Uterus (tissue), 4 donors: ENCODE measurements around the gene TBC1D10A. TPM values are rescaled to one million over a fixed set of nuclear protein-coding genes. Genes with fewer than 3 reads are reported as not detected.
A peak's percentile ranks its signal among the peaks of the same experiment; 100 is the strongest.

ENCODE experiments used
- DNase-seq, 2 donors: peaks; one replicate each; pipeline ENCODE4 v3.0.0-alpha.2; 2019 to 2020
- H3K27ac ChIP-seq, 2 donors: fragments of 200-600 bp; sonication (generic); 1 replicate in 1 of 2; 2 replicates in 1 of 2; pipeline ENCODE4 v1.5.1; 2016 to 2018
- H3K27me3 ChIP-seq, 2 donors: fragments of 200-600 bp; sonication (generic); one replicate each; pipeline ENCODE4 v1.5.1; 2018 to 2019; ENCODE audit warnings: control low read depth in 1 of 2
- H3K36me3 ChIP-seq, 2 donors: fragments of 200-600 bp; sonication (generic); one replicate each; pipeline ENCODE4 v1.5.1; 2019; ENCODE audit warnings: control low read depth in 1 of 2
- H3K4me1 ChIP-seq, 2 donors: fragments of 200-600 bp; sonication (generic); one replicate each; pipeline ENCODE4 v1.5.1; 2018 to 2019; ENCODE audit warnings: control low read depth in 1 of 2
- H3K4me3 ChIP-seq, 2 donors: fragments of 200-600 bp; sonication (generic); 1 replicate in 1 of 2; 2 replicates in 1 of 2; pipeline ENCODE4 v1.5.1; 2018 to 2019; ENCODE audit warnings: mild to moderate bottlenecking in 1 of 2
- H3K9me3 ChIP-seq, 2 donors: fragments of 200-600 bp; sonication (generic); one replicate each; pipeline ENCODE4 v1.5.1; 2019; ENCODE audit warnings: control low read depth in 1 of 2
- POLR2A ChIP-seq, 2 donors: fragments of 450-650 bp; IDR thresholded peaks; one replicate each; pipeline ENCODE4 v1.6.1; 2016; ENCODE audit warnings: antibody characterized with exemption in 2 of 2, mild to moderate bottlenecking in 1 of 2, moderate library complexity in 1 of 2
- intact Hi-C: fragments of 100-400 bp; cut with DNase I; formaldehyde crosslinking; loops from one replicate; pipeline ENCODE4 v1.15.1; 2023; ENCODE audit warnings: low total_unique reads
- total RNA-seq, 4 donors: library from RNA; depleted of rRNA in 3 of 4; stranded (reverse); fragments of >200 nt in 3 of 4; gene quantifications; one replicate each; pipeline versions ENCODE4 v1.1.0 to v1.2.4, GENCODE V29; 2014 to 2023
- TF ChIP-seq, protein P1 (sequence below), 4 experiments: fragments of 200-600 bp in 2 of 4; fragments of 450-650 bp in 2 of 4; sonication (generic) in 2 of 4; IDR thresholded peaks; one replicate each; pipeline ENCODE4 v1.5.1; 2016 to 2019; ENCODE audit warnings: antibody characterized with exemption in 4 of 4, mild to moderate bottlenecking in 2 of 4, moderate library complexity in 1 of 4
- donor health status: DM: yes; HTN: yes; CAD: no.

Gene TBC1D10A
- total RNA-seq, 4 donors from 2014 or later, result 2.8 to 33.6 (median 10.0) TPM

DNA sequence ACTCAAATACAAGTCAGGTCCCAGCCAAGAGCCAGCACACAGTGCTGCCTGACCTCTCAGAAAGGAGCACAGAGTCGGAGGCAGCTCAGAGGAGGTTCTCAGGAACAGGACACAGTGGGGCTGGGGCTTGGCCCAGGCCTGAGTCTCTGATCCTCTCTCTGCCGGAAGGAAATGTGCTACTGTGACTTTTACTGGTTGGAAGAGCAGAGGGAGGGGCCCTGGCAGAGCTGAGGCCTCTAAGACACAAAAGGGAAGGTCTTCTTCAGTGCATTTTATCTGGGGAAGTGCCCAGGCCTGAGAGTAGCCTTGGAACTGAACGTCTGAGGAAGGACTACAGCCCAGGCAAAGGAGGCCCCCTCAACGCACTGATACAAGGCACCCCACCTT lies 21.2 kb downstream of the TBC1D10A start:
- Histone ChIP-seq H3K36me3 (no peaks in the 10 kb centered on the region), H3K4me1 (peaks cover 4 to 26% of the 10 kb centered on the region in 2 donors), H3K27me3 (no peaks in the 10 kb centered on the region), H3K9me3 (no peaks in the 10 kb centered on the region), H3K27ac (peak overlapping the region; percentile 73 to 76), H3K4me3 (no peak overlapping the region)
- intact Hi-C loops, result no loop called here
- TF ChIP-seq, protein P1, sequence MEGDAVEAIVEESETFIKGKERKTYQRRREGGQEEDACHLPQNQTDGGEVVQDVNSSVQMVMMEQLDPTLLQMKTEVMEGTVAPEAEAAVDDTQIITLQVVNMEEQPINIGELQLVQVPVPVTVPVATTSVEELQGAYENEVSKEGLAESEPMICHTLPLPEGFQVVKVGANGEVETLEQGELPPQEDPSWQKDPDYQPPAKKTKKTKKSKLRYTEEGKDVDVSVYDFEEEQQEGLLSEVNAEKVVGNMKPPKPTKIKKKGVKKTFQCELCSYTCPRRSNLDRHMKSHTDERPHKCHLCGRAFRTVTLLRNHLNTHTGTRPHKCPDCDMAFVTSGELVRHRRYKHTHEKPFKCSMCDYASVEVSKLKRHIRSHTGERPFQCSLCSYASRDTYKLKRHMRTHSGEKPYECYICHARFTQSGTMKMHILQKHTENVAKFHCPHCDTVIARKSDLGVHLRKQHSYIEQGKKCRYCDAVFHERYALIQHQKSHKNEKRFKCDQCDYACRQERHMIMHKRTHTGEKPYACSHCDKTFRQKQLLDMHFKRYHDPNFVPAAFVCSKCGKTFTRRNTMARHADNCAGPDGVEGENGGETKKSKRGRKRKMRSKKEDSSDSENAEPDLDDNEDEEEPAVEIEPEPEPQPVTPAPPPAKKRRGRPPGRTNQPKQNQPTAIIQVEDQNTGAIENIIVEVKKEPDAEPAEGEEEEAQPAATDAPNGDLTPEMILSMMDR (IDR thresholded peaks at IDR 0.05), result no peak
- peak in 1 of 2 donors; percentile 58 for TF ChIP-seq POLR2A (IDR thresholded peaks at IDR 0.05)
- peak; percentile 71 to 73 for DNase-seq

DNA sequence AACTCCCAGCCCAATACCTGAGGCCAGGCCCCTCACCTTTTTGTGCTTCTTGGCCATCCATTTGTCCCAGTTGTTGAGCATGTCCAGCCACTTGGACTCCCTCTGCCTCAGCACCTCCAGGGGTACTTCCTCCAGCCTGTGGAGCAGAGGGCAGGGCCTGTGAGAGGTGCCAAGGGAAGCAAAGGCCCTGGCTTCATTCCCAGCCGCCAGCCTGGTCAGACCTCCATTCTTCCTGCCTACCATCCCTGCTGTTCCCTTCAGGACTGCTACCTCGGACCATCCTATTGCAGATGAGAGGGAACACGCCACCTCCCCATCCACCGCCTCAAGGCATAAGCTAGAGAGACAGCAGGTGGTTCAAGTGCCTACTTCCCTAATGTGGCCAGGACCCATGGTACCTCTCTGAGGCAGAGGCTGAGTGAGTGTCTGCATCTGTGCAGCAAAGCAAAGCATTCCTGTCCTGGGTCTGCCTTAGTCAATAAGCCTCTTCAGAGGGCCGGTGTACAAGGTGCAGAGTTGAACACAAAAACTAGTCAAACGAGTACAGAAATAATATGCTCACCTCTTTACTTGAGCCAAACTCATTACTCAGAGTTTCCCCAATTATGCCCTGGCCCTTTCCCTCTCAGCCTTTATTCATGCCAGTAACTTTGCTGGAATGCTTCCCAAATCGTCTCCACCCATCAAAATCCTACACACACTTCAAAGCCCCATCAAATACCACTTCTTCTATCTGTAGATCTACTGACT lies 22.1 kb downstream of the TBC1D10A start:
- intact Hi-C loops, result no loop called here
- Histone ChIP-seq H3K27me3 (no peaks in the 10 kb centered on the region), H3K4me1 (peaks cover 4 to 18% of the 10 kb centered on the region in 2 donors), H3K9me3 (no peaks in the 10 kb centered on the region), H3K4me3 (no peak overlapping the region), H3K27ac (peak overlapping the region; percentile 73 to 76), H3K36me3 (no peaks in the 10 kb centered on the region)
- peak in 1 of 2 donors; percentile 46 for DNase-seq
- TF ChIP-seq, protein P1 (IDR thresholded peaks at IDR 0.05), result no peak
- TF ChIP-seq POLR2A (IDR thresholded peaks at IDR 0.05), result peak in 1 of 2 donors; percentile 11

- H3K36me3 ChIP-seq, result no peaks in the 10 kb centered on the region
- DNase-seq, result no peak
- no peaks in the 10 kb centered on the region for H3K9me3 ChIP-seq
- intact Hi-C loops, result no loop called here
- H3K4me1 ChIP-seq, result peaks cover 4 to 14% of the 10 kb centered on the region in 2 donors
- TF ChIP-seq POLR2A (IDR thresholded peaks at IDR 0.05), result no peak
- TF ChIP-seq, protein P1 (IDR thresholded peaks at IDR 0.05), result no peak
- no peak overlapping the region for H3K4me3 ChIP-seq
- no peaks in the 10 kb centered on the region for H3K27me3 ChIP-seq
- peak overlapping the region; percentile 65 to 76 for H3K27ac ChIP-seq
These were observed 24.0 kb downstream of the TBC1D10A start for GRCh38 chr22:30302810-30303138.

- Histone ChIP-seq H3K9me3 (no peaks in the 10 kb centered on the region), H3K36me3 (no peaks in the 10 kb centered on the region), H3K4me3 (no peak overlapping the region), H3K27ac (peak overlapping the region; percentile 65 to 76), H3K4me1 (peaks cover 4 to 10% of the 10 kb centered on the region in 2 donors), H3K27me3 (no peaks in the 10 kb centered on the region)
- DNase-seq, result no peak
- intact Hi-C loops, result no loop called here
- TF ChIP-seq POLR2A (IDR thresholded peaks at IDR 0.05), result no peak
- TF ChIP-seq, protein P1 (IDR thresholded peaks at IDR 0.05), result no peak
These were observed 24.5 kb downstream of the TBC1D10A start for GRCh38 chr22:30301995-30302809.

- no peak for DNase-seq
- peaks cover 0 to under 1% of the 10 kb centered on the region in 2 donors for H3K4me1 ChIP-seq
- peak overlapping the region in 1 of 2 donors; percentile 76 for H3K27ac ChIP-seq
- intact Hi-C loops, result no loop called here
- H3K4me3 ChIP-seq, result no peak overlapping the region
- no peaks in the 10 kb centered on the region for H3K9me3 ChIP-seq
- TF ChIP-seq, protein P1 (IDR thresholded peaks at IDR 0.05), result no peak
- TF ChIP-seq POLR2A (IDR thresholded peaks at IDR 0.05), result no peak
- H3K27me3 ChIP-seq, result no peaks in the 10 kb centered on the region
- no peaks in the 10 kb centered on the region for H3K36me3 ChIP-seq
These were observed 27.4 kb downstream of the TBC1D10A start for GRCh38 chr22:30299322-30299721.
